Measurements from ENCODE around the gene NDFIP1.

DNA sequence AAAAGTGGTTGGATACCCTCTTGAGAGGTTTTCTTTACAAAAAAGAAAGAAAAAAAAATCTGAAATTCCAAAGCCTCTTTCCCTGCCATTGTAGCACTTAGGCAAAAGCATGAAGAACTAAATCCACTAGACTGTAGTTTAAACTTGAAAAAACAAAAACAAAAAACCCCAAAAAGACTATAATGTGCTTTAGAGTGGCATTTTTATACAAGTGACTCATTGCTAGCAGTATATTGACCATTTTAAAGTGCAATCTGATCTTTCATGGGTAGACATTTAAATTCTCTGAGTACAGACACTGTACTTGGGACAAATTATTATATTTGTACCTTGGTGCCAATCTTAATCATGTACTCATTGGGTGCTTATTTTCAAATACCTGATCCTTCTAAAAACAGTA is 50.8 kb downstream of the NDFIP1 start:
- TF ChIP-seq, protein P1, sequence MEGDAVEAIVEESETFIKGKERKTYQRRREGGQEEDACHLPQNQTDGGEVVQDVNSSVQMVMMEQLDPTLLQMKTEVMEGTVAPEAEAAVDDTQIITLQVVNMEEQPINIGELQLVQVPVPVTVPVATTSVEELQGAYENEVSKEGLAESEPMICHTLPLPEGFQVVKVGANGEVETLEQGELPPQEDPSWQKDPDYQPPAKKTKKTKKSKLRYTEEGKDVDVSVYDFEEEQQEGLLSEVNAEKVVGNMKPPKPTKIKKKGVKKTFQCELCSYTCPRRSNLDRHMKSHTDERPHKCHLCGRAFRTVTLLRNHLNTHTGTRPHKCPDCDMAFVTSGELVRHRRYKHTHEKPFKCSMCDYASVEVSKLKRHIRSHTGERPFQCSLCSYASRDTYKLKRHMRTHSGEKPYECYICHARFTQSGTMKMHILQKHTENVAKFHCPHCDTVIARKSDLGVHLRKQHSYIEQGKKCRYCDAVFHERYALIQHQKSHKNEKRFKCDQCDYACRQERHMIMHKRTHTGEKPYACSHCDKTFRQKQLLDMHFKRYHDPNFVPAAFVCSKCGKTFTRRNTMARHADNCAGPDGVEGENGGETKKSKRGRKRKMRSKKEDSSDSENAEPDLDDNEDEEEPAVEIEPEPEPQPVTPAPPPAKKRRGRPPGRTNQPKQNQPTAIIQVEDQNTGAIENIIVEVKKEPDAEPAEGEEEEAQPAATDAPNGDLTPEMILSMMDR (IDR thresholded peaks at IDR 0.05 in 8 of 11, conservative IDR thresholded peaks at IDR 0.05 in 3 of 11) = no peak
- TF ChIP-seq POLR2A (IDR thresholded peaks at IDR 0.05) = no peak

All from spleen (tissue), 7 donors.